ENCODE data around the gene SINHCAF.

SINHCAF gene

GRCh38 chr12:31234053-31234840 is 91.7 kb downstream of the SINHCAF start:
- no peak for DNase-seq (ENCODE audit: low read depth in 4 of 4, low spot score in 1 of 4)

GRCh38 chr12:31233061-31233730 is 92.8 kb downstream of the SINHCAF start:
- DNase-seq (ENCODE audit: low read depth in 4 of 4, low spot score in 1 of 4): no peak

- no peak for DNase-seq (ENCODE audit: low read depth in 4 of 4, low spot score in 1 of 4)
Observed at GRCh38 chr12:31232361-31232965, 93.5 kb downstream of the SINHCAF start.

DNA sequence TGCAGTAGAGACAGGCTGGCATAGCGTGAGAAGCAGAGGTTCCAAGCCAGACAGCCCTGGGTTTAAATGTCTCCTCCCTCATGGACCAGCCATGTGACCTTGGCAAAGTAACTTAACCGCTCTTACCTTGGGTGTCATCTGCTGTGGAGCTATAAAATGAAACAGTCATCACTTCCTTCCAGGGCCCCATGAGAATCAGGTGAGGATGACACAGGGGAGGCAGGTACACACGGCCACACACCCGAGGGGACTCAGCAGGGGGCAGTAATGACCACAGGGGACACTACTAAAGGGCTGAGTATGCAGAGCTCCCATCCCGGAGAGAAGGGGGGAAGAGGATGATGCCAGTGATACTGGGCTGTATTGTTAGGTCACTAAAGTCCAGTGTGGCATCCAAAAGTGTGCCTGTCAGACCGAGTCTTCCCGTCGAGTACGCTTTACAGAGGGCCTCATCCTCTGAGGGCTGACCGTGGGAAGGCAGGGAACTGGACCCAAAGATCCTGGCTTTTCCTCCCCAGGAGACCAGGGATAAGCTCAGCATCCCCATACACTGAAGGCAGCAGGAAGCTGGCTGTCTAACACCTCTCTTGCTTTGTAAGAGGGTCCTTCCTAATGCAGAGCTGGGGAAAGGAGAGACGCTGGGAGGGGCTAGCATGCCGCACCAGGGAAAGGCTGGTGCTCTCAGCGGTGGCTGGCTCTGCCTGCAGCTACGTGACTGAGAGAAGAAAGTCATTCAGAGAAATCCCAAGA is 94.2 kb downstream of the SINHCAF start:
- DNase-seq (ENCODE audit: low read depth in 4 of 4, low spot score in 1 of 4): no peak

Measured in stimulated activated CD4-positive, alpha-beta T cell treated with anti-CD3 and anti-CD28 coated beads, Interleukin-1b, Interleukin-23, amount 100 ng/mL, for 24 hours (primary cell).